Chondrocyte (in vitro differentiated cells): ENCODE measurements around the gene TMTC3. TPM values are rescaled to one million over a fixed set of nuclear protein-coding genes. Genes with fewer than 3 reads are reported as not detected.

Experiments used
- DNase-seq: peaks from one replicate; pipeline ENCODE4 v3.0.0; 2021; ENCODE audit warnings: mixed read lengths, low spot score
- H3K27ac Mint-ChIP-seq: one replicate; pipeline ENCODE4 v1.8.0; 2021; ENCODE audit warnings: mild to moderate bottlenecking, moderate library complexity, mixed read lengths; ENCODE audit not compliant: unreplicated experiment
- H3K27me3 Mint-ChIP-seq: 2 replicates; pipeline ENCODE4 v1.8.0; 2021; ENCODE audit warnings: low read depth, mixed read lengths
- H3K36me3 Mint-ChIP-seq: 2 replicates; pipeline ENCODE4 v1.8.0; 2021; ENCODE audit warnings: low read depth, mixed read lengths
- H3K4me1 Mint-ChIP-seq: 2 replicates; pipeline ENCODE4 v1.8.0; 2021; ENCODE audit warnings: low read depth, mild to moderate bottlenecking, mixed read lengths
- H3K4me3 Mint-ChIP-seq: one replicate; pipeline ENCODE4 v1.8.0; 2021; ENCODE audit warnings: mild to moderate bottlenecking, moderate library complexity, mixed read lengths; ENCODE audit not compliant: unreplicated experiment
- H3K9me3 Mint-ChIP-seq: 2 replicates; pipeline ENCODE4 v1.8.0; 2021; ENCODE audit warnings: low read depth, mixed read lengths
- CTCF ChIP-seq: fragments of 200-600 bp; sonication (generic); IDR thresholded peaks from 2 replicates; pipeline ENCODE4 v1.5.0; 2021; ENCODE audit warnings: antibody characterized with exemption, mild to moderate bottlenecking, moderate library complexity
- total RNA-seq: library from RNA; stranded (reverse); gene quantifications from 3 replicates; pipeline ENCODE4 v1.2.1, GENCODE V29; 2021

The TMTC3 gene
- total RNA-seq, 1 donor from 2014 or later = 50.5 TPM

- Mint-ChIP-seq H3K36me3 (no peaks in the 10 kb centered on the region), H3K27me3 (no peaks in the 10 kb centered on the region), H3K9me3 (peaks cover 6% of the 10 kb centered on the region), H3K27ac (no peak overlapping the region), H3K4me1 (no peaks in the 10 kb centered on the region), H3K4me3 (no peak overlapping the region)
- no peak for TF ChIP-seq CTCF
- DNase-seq = no peak
Measured at GRCh38 chr12:88228720-88229119, 86.6 kb downstream of the TMTC3 start.

GRCh38 chr12:88230271-88230670 lies 88.2 kb downstream of the TMTC3 start:
- H3K4me3 Mint-ChIP-seq = no peak overlapping the region
- no peak for DNase-seq
- H3K27ac Mint-ChIP-seq = no peak overlapping the region
- H3K36me3 Mint-ChIP-seq = no peaks in the 10 kb centered on the region
- peaks cover 4% of the 10 kb centered on the region for H3K9me3 Mint-ChIP-seq
- no peaks in the 10 kb centered on the region for H3K4me1 Mint-ChIP-seq
- TF ChIP-seq CTCF = no peak
- no peaks in the 10 kb centered on the region for H3K27me3 Mint-ChIP-seq

- no peak for DNase-seq
- no peak for TF ChIP-seq CTCF
- Mint-ChIP-seq H3K4me3 (no peak overlapping the region), H3K9me3 (peaks cover 5% of the 10 kb centered on the region), H3K36me3 (peaks cover 4% of the 10 kb centered on the region), H3K4me1 (peaks cover 4% of the 10 kb centered on the region), H3K27ac (no peak overlapping the region), H3K27me3 (no peaks in the 10 kb centered on the region)
Measured at GRCh38 chr12:88235183-88235833, 93.2 kb downstream of the TMTC3 start.

GRCh38 chr12:88237954-88238353 lies 95.8 kb downstream of the TMTC3 start:
- H3K4me3 Mint-ChIP-seq = no peak overlapping the region

GRCh38 chr12:88238406-88238805 lies 96.3 kb downstream of the TMTC3 start:
- Mint-ChIP-seq H3K27me3 (no peaks in the 10 kb centered on the region), H3K27ac (no peak overlapping the region), H3K9me3 (peaks cover 11% of the 10 kb centered on the region), H3K36me3 (peaks cover 4% of the 10 kb centered on the region), H3K4me3 (no peak overlapping the region), H3K4me1 (peaks cover 24% of the 10 kb centered on the region)
- TF ChIP-seq CTCF = no peak
- DNase-seq = no peak

More at GRCh38 chr12:88237954-88238353, 95.8 kb downstream of the TMTC3 start:
- DNase-seq = no peak
- H3K27me3 Mint-ChIP-seq = no peaks in the 10 kb centered on the region
- peaks cover 20% of the 10 kb centered on the region for H3K4me1 Mint-ChIP-seq
- no peak for TF ChIP-seq CTCF
- H3K27ac Mint-ChIP-seq = no peak overlapping the region
- peaks cover 4% of the 10 kb centered on the region for H3K36me3 Mint-ChIP-seq
- H3K9me3 Mint-ChIP-seq = peaks cover 11% of the 10 kb centered on the region
